ENCODE results near the gene RNF25.

GRCh38 chr2:218680061-218680460, 8.3 kb upstream of the RNF25 start:
- no peak for TF ChIP-seq CTCF (IDR thresholded peaks at IDR 0.05)
- no peak for TF ChIP-seq POLR2A (IDR thresholded peaks at IDR 0.05)
